ENCODE measurements around the gene C1orf216.
"Not testable (repeated sequence)": the region's sequence is repeated elsewhere in the genome, so short reads cannot be mapped to it uniquely, and the experiment has no call there.

C1orf216 gene

GRCh38 chr1:35691080-35691479, 27.6 kb downstream of the C1orf216 start:
- no peak for DNase-seq (ENCODE audit: low read depth in 1 of 2, low spot score in 1 of 2)
- no peak for TF ChIP-seq JUND (IDR thresholded peaks at IDR 0.05; ENCODE audit: low read depth)
- in situ Hi-C loops (cut with HindIII; ENCODE audit: low pct_unique_long_range_greater_than_20kb, low sequenced_read_pairs) = no loop called here

GRCh38 chr1:35690103-35690502, 28.6 kb downstream of the C1orf216 start:
- DNase-seq (ENCODE audit: low read depth in 1 of 2, low spot score in 1 of 2); in situ Hi-C loops (cut with HindIII; ENCODE audit: low pct_unique_long_range_greater_than_20kb, low sequenced_read_pairs): not testable (repeated sequence)

- TF ChIP-seq JUND (IDR thresholded peaks at IDR 0.05; ENCODE audit: low read depth) = no peak
- no peak for DNase-seq (ENCODE audit: low read depth in 1 of 2, low spot score in 1 of 2)
- in situ Hi-C loops (cut with HindIII; ENCODE audit: low pct_unique_long_range_greater_than_20kb, low sequenced_read_pairs) = no loop called here
Measured at GRCh38 chr1:35688161-35688560, 30.5 kb downstream of the C1orf216 start.

GRCh38 chr1:35683012-35683411, 35.7 kb downstream of the C1orf216 start:
- no peak for DNase-seq (ENCODE audit: low read depth in 1 of 2, low spot score in 1 of 2)
- in situ Hi-C loops (cut with HindIII; ENCODE audit: low pct_unique_long_range_greater_than_20kb, low sequenced_read_pairs) = no loop called here
- TF ChIP-seq JUND (IDR thresholded peaks at IDR 0.05; ENCODE audit: low read depth) = no peak

- DNase-seq (ENCODE audit: low read depth in 1 of 2, low spot score in 1 of 2) = no peak
- in situ Hi-C loops (cut with HindIII; ENCODE audit: low pct_unique_long_range_greater_than_20kb, low sequenced_read_pairs) = no loop called here
- TF ChIP-seq JUND (IDR thresholded peaks at IDR 0.05; ENCODE audit: low read depth) = no peak
Measured at GRCh38 chr1:35680271-35680670, 38.4 kb downstream of the C1orf216 start.

- no peak for TF ChIP-seq JUND (IDR thresholded peaks at IDR 0.05; ENCODE audit: low read depth)
- DNase-seq (ENCODE audit: low read depth in 1 of 2, low spot score in 1 of 2) = no peak
- in situ Hi-C loops (cut with HindIII; ENCODE audit: low pct_unique_long_range_greater_than_20kb, low sequenced_read_pairs) = no loop called here
Measured at GRCh38 chr1:35675773-35676172, 42.9 kb downstream of the C1orf216 start.

- DNase-seq (ENCODE audit: low read depth in 1 of 2, low spot score in 1 of 2) = no peak
- in situ Hi-C loops (cut with HindIII; ENCODE audit: low pct_unique_long_range_greater_than_20kb, low sequenced_read_pairs) = no loop called here
- no peak for TF ChIP-seq JUND (IDR thresholded peaks at IDR 0.05; ENCODE audit: low read depth)
Measured at GRCh38 chr1:35674111-35674510, 44.6 kb downstream of the C1orf216 start.

- TF ChIP-seq JUND (IDR thresholded peaks at IDR 0.05; ENCODE audit: low read depth) = no peak
- DNase-seq (ENCODE audit: low read depth in 1 of 2, low spot score in 1 of 2) = no peak
- in situ Hi-C loops (cut with HindIII; ENCODE audit: low pct_unique_long_range_greater_than_20kb, low sequenced_read_pairs) = no loop called here
Measured at GRCh38 chr1:35672116-35672515, 46.6 kb downstream of the C1orf216 start.

- TF ChIP-seq JUND (IDR thresholded peaks at IDR 0.05; ENCODE audit: low read depth) = no peak
- no peak for DNase-seq (ENCODE audit: low read depth in 1 of 2, low spot score in 1 of 2)
- in situ Hi-C loops (cut with HindIII; ENCODE audit: low pct_unique_long_range_greater_than_20kb, low sequenced_read_pairs) = no loop called here
Measured at GRCh38 chr1:35668506-35668905, 50.2 kb downstream of the C1orf216 start.

- in situ Hi-C loops (cut with HindIII; ENCODE audit: low pct_unique_long_range_greater_than_20kb, low sequenced_read_pairs) = no loop called here
- TF ChIP-seq JUND (IDR thresholded peaks at IDR 0.05; ENCODE audit: low read depth) = no peak
- no peak for DNase-seq (ENCODE audit: low read depth in 1 of 2, low spot score in 1 of 2)
Measured at GRCh38 chr1:35666916-35667315, 51.8 kb downstream of the C1orf216 start.

- no peak for TF ChIP-seq JUND (IDR thresholded peaks at IDR 0.05; ENCODE audit: low read depth)
- in situ Hi-C loops (cut with HindIII; ENCODE audit: low pct_unique_long_range_greater_than_20kb, low sequenced_read_pairs) = no loop called here
- DNase-seq (ENCODE audit: low read depth in 1 of 2, low spot score in 1 of 2) = no peak
Measured at GRCh38 chr1:35666216-35666615, 52.5 kb downstream of the C1orf216 start.

Data from T47D (cell line).